OCI-LY3 (cell line): ENCODE data around the gene PHB1.

Source experiments
- H2AFZ ChIP-seq: fragments of 200-600, 300-600 bp; shearing (Covaris generic); 2 replicates; pipeline ENCODE4 v1.6.0; 2014; ENCODE audit warnings: antibody characterized with exemption, low read depth, low read length
- H3K27ac ChIP-seq: fragments of 200-600, 300-600 bp; sonication (generic); 2 replicates; pipeline ENCODE4 v1.5.1; 2014; ENCODE audit warnings: mild to moderate bottlenecking, low read length, moderate library complexity, mixed read lengths
- H3K27me3 ChIP-seq: fragments of 200-600, 300-600 bp; sonication (generic); 2 replicates; pipeline ENCODE4 v1.6.1; 2014; ENCODE audit warnings: low read depth, low read length, mixed read lengths
- H3K36me3 ChIP-seq: fragments of 200-600, 300-600 bp; sonication (generic); replicated peaks from 2 replicates; pipeline ENCODE3; 2014; ENCODE audit warnings: low read depth, low read length, mixed read lengths
- H3K4me1 ChIP-seq: fragments of 300-600, 200-600 bp; sonication (generic); 2 replicates; pipeline ENCODE4 v1.6.1; 2014; ENCODE audit warnings: low read length, mixed read lengths
- H3K4me2 ChIP-seq: fragments of 200-600, 300-600 bp; sonication (generic); 2 replicates; pipeline ENCODE4 v1.6.1; 2014; ENCODE audit warnings: low read length, mixed read lengths
- H3K4me3 ChIP-seq: fragments of 300-600, 200-600 bp; sonication (generic); 2 replicates; pipeline ENCODE4 v1.5.1; 2014; ENCODE audit warnings: antibody characterized with exemption, mild to moderate bottlenecking, low read length, moderate library complexity
- H3K79me2 ChIP-seq: fragments of 300-600, 200-600 bp; shearing (Covaris generic); 2 replicates; pipeline ENCODE4 v1.6.1; 2014; ENCODE audit warnings: mild to moderate bottlenecking, low read length, mixed read lengths
- H3K9ac ChIP-seq: fragments of 300-600, 200-600 bp; shearing (Covaris generic); 2 replicates; pipeline ENCODE4 v1.6.0; 2014; ENCODE audit warnings: mild to moderate bottlenecking, low read length, moderate library complexity
- H3K9me3 ChIP-seq: fragments of 200-600, 300-600 bp; shearing (Covaris generic); 2 replicates; pipeline ENCODE4 v1.6.1; 2014; ENCODE audit warnings: low read length, mixed read lengths; ENCODE audit not compliant: insufficient read depth
- H4K20me1 ChIP-seq: fragments of 200-600, 300-600 bp; sonication (generic); 2 replicates; pipeline ENCODE4 v1.6.1; 2016; ENCODE audit warnings: low read length, mixed read lengths; ENCODE audit not compliant: insufficient read depth
- CTCF ChIP-seq: fragments of 200-600, 300-600 bp; sonication (generic); IDR thresholded peaks from 2 replicates; pipeline ENCODE4 v1.5.1; 2014; ENCODE audit warnings: antibody characterized with exemption, low read length, low read depth
- EZH2phosphoT487 ChIP-seq: fragments of 200-600 bp; shearing (Covaris generic); IDR thresholded peaks from 2 replicates; pipeline ENCODE4 v1.6.1; 2018; ENCODE audit warnings: antibody characterized with exemption, mixed run types, low read depth

PHB1 gene

GRCh38 chr17:49381033-49381432, 33.6 kb downstream of the PHB1 start:
- no peak for TF ChIP-seq EZH2phosphoT487
- no peak for TF ChIP-seq CTCF
- H2AFZ ChIP-seq: no peak overlapping the region
- H4K20me1 ChIP-seq: no peaks in the 10 kb centered on the region
- H3K9ac ChIP-seq: no peak overlapping the region
- no peak overlapping the region for H3K4me2 ChIP-seq
- H3K27ac ChIP-seq: no peak overlapping the region
- H3K36me3 ChIP-seq: no peaks in the 10 kb centered on the region
- H3K4me1 ChIP-seq: no peaks in the 10 kb centered on the region
- H3K27me3 ChIP-seq: no peaks in the 10 kb centered on the region; the same call in 1 of the 2 replicates
- no peaks in the 10 kb centered on the region for H3K9me3 ChIP-seq
- no peak overlapping the region for H3K4me3 ChIP-seq
- no peaks in the 10 kb centered on the region for H3K79me2 ChIP-seq

DNA sequence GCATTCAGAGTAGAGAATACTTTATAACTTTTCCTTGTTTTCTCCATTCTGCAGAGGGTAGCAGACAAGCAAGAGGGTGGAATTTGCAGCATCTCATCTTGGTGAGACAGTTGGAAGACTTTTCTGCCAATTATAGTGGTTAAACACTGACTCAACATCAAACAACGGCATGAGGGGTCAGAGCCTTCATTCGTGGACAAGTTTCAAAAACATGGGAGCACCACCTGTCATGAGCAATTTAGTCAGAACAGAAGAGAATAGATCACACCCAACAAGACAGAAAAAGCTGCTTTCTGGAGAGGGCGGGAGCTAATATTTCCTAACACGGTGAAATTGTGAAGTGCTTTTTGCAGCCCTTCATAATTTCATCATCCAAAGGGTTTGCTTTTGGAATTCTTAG, 34.8 kb downstream of the PHB1 start:
- Histone ChIP-seq H3K27ac (no peak overlapping the region), H3K79me2 (no peaks in the 10 kb centered on the region), H2AFZ (no peak overlapping the region), H3K4me3 (no peak overlapping the region), H3K9ac (no peak overlapping the region), H3K4me2 (no peak overlapping the region), H3K27me3 (no peaks in the 10 kb centered on the region; the same call in 1 of the 2 replicates), H3K4me1 (no peaks in the 10 kb centered on the region), H4K20me1 (no peaks in the 10 kb centered on the region), H3K9me3 (no peaks in the 10 kb centered on the region), H3K36me3 (no peaks in the 10 kb centered on the region)
- no peak for TF ChIP-seq CTCF
- TF ChIP-seq EZH2phosphoT487: no peak

- Histone ChIP-seq H2AFZ (no peak overlapping the region), H3K36me3 (no peaks in the 10 kb centered on the region), H3K4me2 (no peak overlapping the region), H3K27ac (no peak overlapping the region), H3K4me1 (no peaks in the 10 kb centered on the region), H3K27me3 (no peaks in the 10 kb centered on the region; the same call in 1 of the 2 replicates), H4K20me1 (no peaks in the 10 kb centered on the region), H3K9me3 (no peaks in the 10 kb centered on the region), H3K79me2 (no peaks in the 10 kb centered on the region), H3K9ac (no peak overlapping the region), H3K4me3 (no peak overlapping the region)
- no peak for TF ChIP-seq CTCF
- TF ChIP-seq EZH2phosphoT487: no peak
Measured at GRCh38 chr17:49378311-49378710, 36.4 kb downstream of the PHB1 start.

- no peaks in the 10 kb centered on the region for H3K9me3 ChIP-seq
- H3K4me2 ChIP-seq: no peak overlapping the region
- no peaks in the 10 kb centered on the region for H4K20me1 ChIP-seq
- H3K27me3 ChIP-seq: no peaks in the 10 kb centered on the region
- H3K36me3 ChIP-seq: no peaks in the 10 kb centered on the region
- H3K79me2 ChIP-seq: no peaks in the 10 kb centered on the region
- H3K4me3 ChIP-seq: no peak overlapping the region
- no peak overlapping the region for H3K27ac ChIP-seq
- no peak overlapping the region for H2AFZ ChIP-seq
- H3K4me1 ChIP-seq: no peaks in the 10 kb centered on the region
- H3K9ac ChIP-seq: no peak overlapping the region
- TF ChIP-seq CTCF (no peak), EZH2phosphoT487 (no peak)
Measured at GRCh38 chr17:49375544-49375943, 39.1 kb downstream of the PHB1 start.
